Subcutaneous adipose tissue (tissue), 4 donors: ENCODE measurements around the gene UAP1L1. TPM values are rescaled to one million over a fixed set of nuclear protein-coding genes. Genes with fewer than 3 reads are reported as not detected.

Experiments
- total RNA-seq, 4 donors: library from RNA; depleted of rRNA; stranded (reverse); fragments of >200 nt; gene quantifications; one replicate each; pipeline ENCODE4 v1.1.0, GENCODE V29; 2016
- TF ChIP-seq, protein P1 (sequence below): fragments of 450-650 bp; IDR thresholded peaks from one replicate; pipeline ENCODE4 v1.5.1; 2016; ENCODE audit warnings: low read depth, mild to moderate bottlenecking, control low read depth, antibody characterized with exemption, moderate library complexity

Gene UAP1L1
- total RNA-seq, 4 donors from 2014 or later = 6.7 to 14.8 (median 11.2) TPM

DNA sequence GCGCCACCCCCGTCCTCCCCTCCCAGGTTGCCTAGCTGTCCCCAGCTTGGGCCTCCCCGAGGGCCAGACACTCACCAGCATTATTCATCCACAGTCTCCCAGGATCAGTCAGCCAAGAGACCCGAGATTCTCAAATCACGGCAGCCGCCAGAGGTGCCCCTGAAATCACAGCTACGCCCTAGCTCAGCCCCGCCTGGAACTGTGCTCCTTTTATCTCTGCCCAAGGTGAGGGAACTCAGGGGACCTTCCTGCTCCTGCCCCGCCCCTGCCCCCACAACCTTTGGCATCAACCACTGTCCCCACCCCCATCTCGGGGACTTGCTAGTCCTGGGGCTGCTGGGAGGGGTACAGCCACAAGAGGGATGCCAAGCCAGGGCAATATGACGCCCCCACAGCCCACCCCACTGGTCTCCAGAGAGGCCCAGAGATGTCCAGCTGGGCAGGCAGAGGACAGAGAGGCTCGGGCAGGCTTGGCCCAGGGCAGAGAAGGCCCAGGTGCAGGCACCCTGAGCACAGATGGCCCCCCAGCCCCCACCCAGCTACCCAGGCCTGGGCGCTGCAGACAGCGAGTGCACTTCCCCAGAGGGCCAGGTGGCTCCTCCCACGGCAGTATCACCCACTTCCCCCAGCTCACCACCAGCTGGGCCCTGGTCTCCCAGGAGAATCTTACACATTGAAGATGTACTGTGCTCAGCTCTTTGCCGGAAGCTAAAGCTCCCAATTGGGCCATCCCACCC is 45.2 kb upstream of the UAP1L1 start, which contains the start of gene FUT7:
FUT7 (minus strand) TSS at position 185 of the 737 bp plus-strand sequence; CDS start at position 88, 97 bp downstream.
- TF ChIP-seq, protein P1, sequence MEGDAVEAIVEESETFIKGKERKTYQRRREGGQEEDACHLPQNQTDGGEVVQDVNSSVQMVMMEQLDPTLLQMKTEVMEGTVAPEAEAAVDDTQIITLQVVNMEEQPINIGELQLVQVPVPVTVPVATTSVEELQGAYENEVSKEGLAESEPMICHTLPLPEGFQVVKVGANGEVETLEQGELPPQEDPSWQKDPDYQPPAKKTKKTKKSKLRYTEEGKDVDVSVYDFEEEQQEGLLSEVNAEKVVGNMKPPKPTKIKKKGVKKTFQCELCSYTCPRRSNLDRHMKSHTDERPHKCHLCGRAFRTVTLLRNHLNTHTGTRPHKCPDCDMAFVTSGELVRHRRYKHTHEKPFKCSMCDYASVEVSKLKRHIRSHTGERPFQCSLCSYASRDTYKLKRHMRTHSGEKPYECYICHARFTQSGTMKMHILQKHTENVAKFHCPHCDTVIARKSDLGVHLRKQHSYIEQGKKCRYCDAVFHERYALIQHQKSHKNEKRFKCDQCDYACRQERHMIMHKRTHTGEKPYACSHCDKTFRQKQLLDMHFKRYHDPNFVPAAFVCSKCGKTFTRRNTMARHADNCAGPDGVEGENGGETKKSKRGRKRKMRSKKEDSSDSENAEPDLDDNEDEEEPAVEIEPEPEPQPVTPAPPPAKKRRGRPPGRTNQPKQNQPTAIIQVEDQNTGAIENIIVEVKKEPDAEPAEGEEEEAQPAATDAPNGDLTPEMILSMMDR = no peak

DNA sequence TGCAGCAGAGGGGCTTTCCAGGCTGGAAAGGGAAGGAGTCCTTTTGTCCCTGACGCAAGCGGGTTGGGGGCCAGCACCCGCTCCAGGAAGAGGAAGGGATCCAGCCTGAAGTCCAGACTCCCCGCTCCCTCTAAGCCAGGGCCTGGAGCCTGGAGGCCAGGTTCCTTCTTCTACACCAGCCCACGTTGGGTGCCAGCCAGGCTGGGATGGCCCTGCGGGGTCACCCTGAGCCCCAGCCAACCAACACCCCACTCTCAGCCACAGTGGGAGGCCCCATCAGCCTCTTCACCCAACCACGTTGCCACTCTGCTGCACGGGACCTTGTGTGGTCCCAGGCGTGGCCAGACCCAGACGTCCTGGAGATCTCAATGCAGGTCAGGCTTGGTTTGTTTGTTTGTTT is 44.5 kb upstream of the UAP1L1 start:
- TF ChIP-seq, protein P1 = no peak

DNA sequence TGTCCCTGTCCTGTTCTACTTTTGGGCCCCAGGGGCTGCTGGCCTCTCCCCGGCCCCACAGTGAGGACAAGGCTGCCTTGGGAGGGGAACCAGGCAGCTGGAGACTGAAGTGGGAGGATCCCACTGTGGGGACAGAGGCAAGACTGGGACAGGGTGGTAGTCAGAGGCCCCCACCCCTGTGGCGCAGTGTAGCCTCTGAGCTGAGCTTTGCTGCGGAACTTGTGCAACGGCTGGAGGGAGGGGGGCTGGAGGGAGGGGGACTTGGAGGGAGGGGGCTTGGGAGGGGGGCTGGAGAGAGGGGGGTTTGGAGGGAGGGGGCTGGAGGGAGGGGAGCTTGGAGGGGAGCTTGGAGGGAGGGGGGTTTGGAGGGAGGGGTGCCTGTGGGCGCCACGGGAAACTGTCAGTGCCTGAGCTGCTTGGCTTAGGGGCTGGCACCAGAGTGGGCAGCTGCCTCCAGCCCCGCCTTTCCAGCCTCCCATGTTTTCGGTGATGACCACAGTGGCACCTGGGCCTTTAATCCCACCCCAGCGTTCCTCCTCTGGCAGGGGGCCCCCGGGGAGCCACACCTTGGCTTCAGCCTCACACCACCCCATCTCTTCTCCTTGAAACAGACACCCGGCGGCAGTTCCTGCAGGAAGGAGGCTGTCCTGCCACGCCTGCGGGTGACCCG is 43.1 kb upstream of the UAP1L1 start:
- TF ChIP-seq, protein P1 = no peak

DNA sequence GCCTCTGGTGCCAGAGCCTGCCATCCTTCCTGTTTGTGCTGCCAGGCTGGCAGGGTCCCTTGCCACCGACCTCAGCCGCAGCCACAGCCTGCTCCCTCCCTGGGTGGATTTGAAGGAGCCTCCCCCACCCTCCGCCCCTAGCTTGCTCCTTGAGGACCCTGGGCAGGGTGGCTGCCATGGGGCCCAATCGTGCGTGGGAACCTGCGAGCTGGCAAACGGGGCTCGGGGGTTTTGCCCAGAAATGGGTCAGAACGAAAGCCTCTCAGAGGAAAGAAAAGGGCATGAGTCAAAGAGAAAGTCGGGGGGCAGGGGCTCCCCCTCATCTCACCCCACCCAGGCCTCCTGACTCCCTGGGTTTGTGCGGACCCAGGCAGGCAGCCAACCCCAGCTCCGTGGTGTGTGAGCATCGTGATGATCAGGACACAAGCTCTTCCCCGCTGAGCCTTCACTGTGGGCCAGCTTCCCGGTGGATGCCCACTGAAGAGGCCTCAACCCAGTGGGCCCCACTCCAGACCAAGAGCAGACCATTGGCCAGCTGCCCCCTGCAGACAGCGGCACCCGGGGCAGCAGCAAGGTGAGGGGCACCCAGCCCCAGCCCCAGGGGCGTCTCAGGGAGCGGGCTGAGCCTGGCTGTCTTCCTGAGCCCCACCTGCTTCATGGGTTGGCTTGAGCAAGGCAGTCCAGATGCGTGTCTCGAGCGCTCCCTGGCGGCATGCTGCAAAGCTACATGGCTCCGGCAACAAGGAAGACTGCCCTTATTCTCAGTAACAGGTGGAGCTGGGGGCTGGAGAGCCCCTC is 42.4 kb upstream of the UAP1L1 start:
- TF ChIP-seq, protein P1 = no peak

DNA sequence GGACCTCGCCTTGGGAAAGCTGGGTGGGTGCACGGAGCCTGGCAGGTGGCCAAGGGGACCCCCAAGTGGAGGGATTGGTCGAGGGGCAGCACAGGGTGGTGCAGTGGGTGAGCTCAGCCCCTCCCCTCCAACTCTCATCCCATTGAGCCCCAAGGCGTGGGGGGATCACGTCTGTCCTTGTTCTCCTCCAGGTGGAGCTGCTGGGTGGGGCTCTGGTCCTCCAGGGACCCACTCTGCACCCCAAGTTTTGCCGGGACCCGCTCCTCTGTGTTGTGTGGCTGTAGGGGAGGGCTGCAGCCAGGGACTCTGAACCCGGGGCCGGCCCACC is 41.8 kb upstream of the UAP1L1 start:
- TF ChIP-seq, protein P1 = no peak

DNA sequence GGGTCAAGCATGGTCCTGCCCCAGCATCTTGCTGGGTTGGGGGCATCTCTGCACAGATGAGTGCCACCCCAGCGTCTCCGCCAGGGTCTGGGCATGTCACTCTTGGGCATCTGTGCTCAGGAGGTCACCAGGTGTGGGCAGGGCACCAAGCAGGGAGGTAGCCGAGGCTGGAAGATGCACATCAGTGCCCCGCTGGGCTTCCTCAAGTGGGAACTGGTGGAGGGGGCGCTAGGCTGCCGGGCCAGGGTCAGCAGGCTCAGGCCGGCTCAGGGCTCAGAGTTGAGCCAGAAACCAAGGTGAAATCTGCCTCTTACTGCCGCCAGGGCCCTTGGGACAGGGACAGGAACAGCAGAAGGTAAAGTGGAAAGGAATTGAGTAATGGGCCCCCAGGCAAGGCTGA is 41.4 kb upstream of the UAP1L1 start:
- TF ChIP-seq, protein P1 = no peak

DNA sequence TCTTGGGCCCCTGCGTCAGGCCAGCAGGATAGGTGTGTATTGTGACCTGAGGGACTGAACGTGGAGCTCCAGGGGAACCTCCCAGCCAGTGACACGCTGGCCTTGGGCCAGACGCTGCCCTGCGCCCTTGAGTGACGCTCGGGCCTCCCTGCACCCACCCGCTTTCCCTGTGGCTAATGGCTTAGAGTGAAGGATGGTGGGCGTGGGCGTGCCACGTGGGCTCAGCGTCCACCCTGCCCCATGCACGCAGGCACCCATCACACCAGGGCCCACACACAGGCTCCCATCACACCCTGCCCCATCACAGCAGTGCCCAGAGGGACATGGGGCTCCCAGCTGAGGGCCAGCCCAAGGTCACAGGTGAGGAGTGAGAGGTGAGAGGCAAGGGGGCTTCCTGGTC is 40.3 kb upstream of the UAP1L1 start:
- TF ChIP-seq, protein P1 = no peak
